Measurements from ENCODE around the gene CPLX1. TPM values are rescaled to one million over a fixed set of nuclear protein-coding genes. Genes with fewer than 3 reads are reported as not detected.
"Not testable (repeated sequence)": the region's sequence is repeated elsewhere in the genome, so short reads cannot be mapped to it uniquely, and the experiment has no call there.

CPLX1 gene
- total and polyA plus RNA-seq, 4 donors, result 0.13 to 13.7 (median 2.8) TPM

- H3K4me1 ChIP-seq (ENCODE audit: control insufficient read depth in 1 of 2, insufficient read depth in 2 of 2, low read length in 2 of 2); H3K27me3 ChIP-seq (ENCODE audit: control insufficient read depth in 1 of 2, insufficient read depth in 2 of 2, low read length in 1 of 2); DNase-seq; H3K4me3 ChIP-seq (ENCODE audit: low read length in 2 of 2); H3K27ac ChIP-seq (ENCODE audit: low read depth in 1 of 2, low read length in 2 of 2); ATAC-seq (ENCODE audit: low FRiP score); intact Hi-C loops (cut with DNase I): not testable (repeated sequence)
- 97 to 99% methylated on average over 2 of the region's 2 CpGs for WGBS, 2 donors
- Histone ChIP-seq H3K9me3 (ENCODE audit: control insufficient read depth, low read length) (peaks cover 11% of the 10 kb centered on the region), H3K36me3 (ENCODE audit: control insufficient read depth in 1 of 2, insufficient read depth in 2 of 2, low read length in 1 of 2) (peaks cover 12 to 14% of the 10 kb centered on the region in 2 donors)
These were observed 50.4 kb downstream of the CPLX1 start for GRCh38 chr4:775485-775884.

GRCh38 chr4:774419-775092 lies 51.4 kb downstream of the CPLX1 start:
- WGBS, 2 donors, result 93 to 95% methylated on average over 30 of the region's 30 CpGs
- ATAC-seq (ENCODE audit: low FRiP score); H3K27me3 ChIP-seq (ENCODE audit: control insufficient read depth in 1 of 2, insufficient read depth in 2 of 2, low read length in 1 of 2); DNase-seq; H3K4me1 ChIP-seq (ENCODE audit: control insufficient read depth in 1 of 2, insufficient read depth in 2 of 2, low read length in 2 of 2); H3K27ac ChIP-seq (ENCODE audit: low read depth in 1 of 2, low read length in 2 of 2); intact Hi-C loops (cut with DNase I); H3K4me3 ChIP-seq (ENCODE audit: low read length in 2 of 2): not testable (repeated sequence)
- peaks cover 12 to 16% of the 10 kb centered on the region in 2 donors for H3K36me3 ChIP-seq (ENCODE audit: control insufficient read depth in 1 of 2, insufficient read depth in 2 of 2, low read length in 1 of 2)
- H3K9me3 ChIP-seq (ENCODE audit: control insufficient read depth, low read length), result peaks cover 13% of the 10 kb centered on the region

GRCh38 chr4:773214-773613 lies 52.7 kb downstream of the CPLX1 start:
- peaks cover 16% of the 10 kb centered on the region for H3K9me3 ChIP-seq (ENCODE audit: control insufficient read depth, low read length)
- DNase-seq (no peak), ATAC-seq (ENCODE audit: low FRiP score) (no peak)
- intact Hi-C loops (cut with DNase I), result no loop called here
- no peak overlapping the region for H3K4me3 ChIP-seq (ENCODE audit: low read length in 2 of 2)
- no peak overlapping the region for H3K27ac ChIP-seq (ENCODE audit: low read depth in 1 of 2, low read length in 2 of 2)
- no peaks in the 10 kb centered on the region for H3K27me3 ChIP-seq (ENCODE audit: control insufficient read depth in 1 of 2, insufficient read depth in 2 of 2, low read length in 1 of 2)
- WGBS, 2 donors, result 79 to 87% methylated on average over 7 to 9 of the region's 9 CpGs
- H3K36me3 ChIP-seq (ENCODE audit: control insufficient read depth in 1 of 2, insufficient read depth in 2 of 2, low read length in 1 of 2), result peaks cover 8 to 18% of the 10 kb centered on the region in 2 donors
- no peaks in the 10 kb centered on the region for H3K4me1 ChIP-seq (ENCODE audit: control insufficient read depth in 1 of 2, insufficient read depth in 2 of 2, low read length in 2 of 2)

GRCh38 chr4:772776-773175 lies 53.2 kb downstream of the CPLX1 start:
- DNase-seq (no peak), ATAC-seq (ENCODE audit: low FRiP score) (peak; percentile 62)
- WGBS, 2 donors, result 78 to 88% methylated on average over 8 of the region's 8 CpGs
- intact Hi-C loops (cut with DNase I), result no loop called here
- H3K4me1 ChIP-seq (ENCODE audit: control insufficient read depth in 1 of 2, insufficient read depth in 2 of 2, low read length in 2 of 2), result no peaks in the 10 kb centered on the region
- H3K27ac ChIP-seq (ENCODE audit: low read depth in 1 of 2, low read length in 2 of 2), result no peak overlapping the region
- no peak overlapping the region for H3K4me3 ChIP-seq (ENCODE audit: low read length in 2 of 2)
- H3K36me3 ChIP-seq (ENCODE audit: control insufficient read depth in 1 of 2, insufficient read depth in 2 of 2, low read length in 1 of 2), result peaks cover 8 to 20% of the 10 kb centered on the region in 2 donors
- H3K27me3 ChIP-seq (ENCODE audit: control insufficient read depth in 1 of 2, insufficient read depth in 2 of 2, low read length in 1 of 2), result no peaks in the 10 kb centered on the region
- peaks cover 18% of the 10 kb centered on the region for H3K9me3 ChIP-seq (ENCODE audit: control insufficient read depth, low read length)

- DNase-seq (no peak), ATAC-seq (ENCODE audit: low FRiP score) (no peak)
- Histone ChIP-seq H3K27ac (ENCODE audit: low read depth in 1 of 2, low read length in 2 of 2) (no peak overlapping the region), H3K4me3 (ENCODE audit: low read length in 2 of 2) (no peak overlapping the region), H3K4me1 (ENCODE audit: control insufficient read depth in 1 of 2, insufficient read depth in 2 of 2, low read length in 2 of 2) (no peaks in the 10 kb centered on the region), H3K36me3 (ENCODE audit: control insufficient read depth in 1 of 2, insufficient read depth in 2 of 2, low read length in 1 of 2) (peaks cover 8 to 20% of the 10 kb centered on the region in 2 donors), H3K9me3 (ENCODE audit: control insufficient read depth, low read length) (peaks cover 18% of the 10 kb centered on the region), H3K27me3 (ENCODE audit: control insufficient read depth in 1 of 2, insufficient read depth in 2 of 2, low read length in 1 of 2) (no peaks in the 10 kb centered on the region)
- WGBS, 2 donors, result 61 to 68% methylated on average over 7 of the region's 7 CpGs
- intact Hi-C loops (cut with DNase I), result no loop called here
These were observed 53.8 kb downstream of the CPLX1 start for GRCh38 chr4:772118-772517.

- WGBS, 2 donors, result 72 to 74% methylated on average over 6 of the region's 6 CpGs
- H3K27ac ChIP-seq (ENCODE audit: low read depth in 1 of 2, low read length in 2 of 2), result no peak overlapping the region
- intact Hi-C loops (cut with DNase I), result no loop called here
- H3K9me3 ChIP-seq (ENCODE audit: control insufficient read depth, low read length), result peaks cover 21% of the 10 kb centered on the region
- peaks cover 15 to 22% of the 10 kb centered on the region in 2 donors for H3K36me3 ChIP-seq (ENCODE audit: control insufficient read depth in 1 of 2, insufficient read depth in 2 of 2, low read length in 1 of 2)
- ATAC-seq (ENCODE audit: low FRiP score), result no peak
- no peak for DNase-seq
- no peaks in the 10 kb centered on the region for H3K4me1 ChIP-seq (ENCODE audit: control insufficient read depth in 1 of 2, insufficient read depth in 2 of 2, low read length in 2 of 2)
- no peaks in the 10 kb centered on the region for H3K27me3 ChIP-seq (ENCODE audit: control insufficient read depth in 1 of 2, insufficient read depth in 2 of 2, low read length in 1 of 2)
- H3K4me3 ChIP-seq (ENCODE audit: low read length in 2 of 2), result no peak overlapping the region
These were observed 54.5 kb downstream of the CPLX1 start for GRCh38 chr4:771464-771863.

GRCh38 chr4:770022-770421 lies 55.9 kb downstream of the CPLX1 start:
- H3K4me1 ChIP-seq (ENCODE audit: control insufficient read depth in 1 of 2, insufficient read depth in 2 of 2, low read length in 2 of 2), result no peaks in the 10 kb centered on the region
- H3K27me3 ChIP-seq (ENCODE audit: control insufficient read depth in 1 of 2, insufficient read depth in 2 of 2, low read length in 1 of 2), result no peaks in the 10 kb centered on the region
- intact Hi-C loops (cut with DNase I), result no loop called here
- ATAC-seq (ENCODE audit: low FRiP score) (no peak), DNase-seq (no peak)
- H3K4me3 ChIP-seq (ENCODE audit: low read length in 2 of 2), result no peak overlapping the region
- 93 to 96% methylated on average over 5 of the region's 5 CpGs for WGBS, 2 donors
- no peak overlapping the region for H3K27ac ChIP-seq (ENCODE audit: low read depth in 1 of 2, low read length in 2 of 2)
- H3K9me3 ChIP-seq (ENCODE audit: control insufficient read depth, low read length), result peaks cover 25% of the 10 kb centered on the region
- peaks cover 19 to 24% of the 10 kb centered on the region in 2 donors for H3K36me3 ChIP-seq (ENCODE audit: control insufficient read depth in 1 of 2, insufficient read depth in 2 of 2, low read length in 1 of 2)

GRCh38 chr4:769511-769910 lies 56.4 kb downstream of the CPLX1 start:
- Histone ChIP-seq H3K4me1 (ENCODE audit: control insufficient read depth in 1 of 2, insufficient read depth in 2 of 2, low read length in 2 of 2) (no peaks in the 10 kb centered on the region), H3K4me3 (ENCODE audit: low read length in 2 of 2) (no peak overlapping the region), H3K27ac (ENCODE audit: low read depth in 1 of 2, low read length in 2 of 2) (no peak overlapping the region), H3K27me3 (ENCODE audit: control insufficient read depth in 1 of 2, insufficient read depth in 2 of 2, low read length in 1 of 2) (no peaks in the 10 kb centered on the region), H3K36me3 (ENCODE audit: control insufficient read depth in 1 of 2, insufficient read depth in 2 of 2, low read length in 1 of 2) (peaks cover 19 to 24% of the 10 kb centered on the region in 2 donors), H3K9me3 (ENCODE audit: control insufficient read depth, low read length) (peaks cover 25% of the 10 kb centered on the region)
- DNase-seq (no peak), ATAC-seq (ENCODE audit: low FRiP score) (no peak)
- 92 to 95% methylated on average over 19 of the region's 19 CpGs for WGBS, 2 donors
- intact Hi-C loops (cut with DNase I), result no loop called here

- Histone ChIP-seq H3K27ac (ENCODE audit: low read depth in 1 of 2, low read length in 2 of 2) (no peak overlapping the region), H3K9me3 (ENCODE audit: control insufficient read depth, low read length) (peaks cover 25% of the 10 kb centered on the region), H3K36me3 (ENCODE audit: control insufficient read depth in 1 of 2, insufficient read depth in 2 of 2, low read length in 1 of 2) (peaks cover 19 to 24% of the 10 kb centered on the region in 2 donors), H3K4me1 (ENCODE audit: control insufficient read depth in 1 of 2, insufficient read depth in 2 of 2, low read length in 2 of 2) (no peaks in the 10 kb centered on the region), H3K4me3 (ENCODE audit: low read length in 2 of 2) (no peak overlapping the region), H3K27me3 (ENCODE audit: control insufficient read depth in 1 of 2, insufficient read depth in 2 of 2, low read length in 1 of 2) (no peaks in the 10 kb centered on the region)
- DNase-seq (peak in 1 of 2 donors; percentile 73), ATAC-seq (ENCODE audit: low FRiP score) (no peak)
- intact Hi-C loops (cut with DNase I), result no loop called here
- WGBS, 2 donors, result 88 to 91% methylated on average over 12 of the region's 12 CpGs
These were observed 56.9 kb downstream of the CPLX1 start for GRCh38 chr4:768995-769394.

Data from aorta (tissue), 5 donors.